ENCODE measurements around the gene TPP1. TPM values are rescaled to one million over a fixed set of nuclear protein-coding genes. Genes with fewer than 3 reads are reported as not detected.

TPP1 gene
- total RNA-seq, 1 donor from 2014 or later: 207 TPM

DNA sequence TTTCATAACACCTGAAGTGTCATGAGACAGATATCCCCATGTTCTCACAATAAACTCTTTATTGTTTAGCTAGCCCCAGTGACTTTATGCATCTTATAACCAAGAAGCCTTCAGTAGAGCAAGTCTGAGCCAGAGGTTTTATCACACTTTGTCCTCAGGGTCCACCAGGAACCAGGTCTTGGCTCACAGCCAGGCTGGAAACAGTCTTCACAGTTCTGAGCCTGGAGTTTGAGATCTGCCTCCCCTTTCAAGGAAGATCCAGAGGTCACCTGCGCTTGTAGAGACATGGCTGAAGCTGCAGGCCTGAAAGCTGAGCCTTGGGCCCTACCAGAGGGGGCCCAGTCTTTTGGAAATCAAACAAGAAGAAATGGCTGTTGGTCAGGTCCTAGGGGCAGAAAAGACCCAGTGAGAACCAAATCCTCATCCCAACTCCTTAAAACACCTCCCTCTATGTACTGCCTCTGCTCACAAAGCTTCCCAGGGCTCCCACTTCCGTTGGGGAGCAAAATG lies 19.3 kb downstream of the TPP1 start:
- H3K9me3 ChIP-seq: no peaks in the 10 kb centered on the region
- no peak overlapping the region for H3K27ac ChIP-seq
- peaks cover 64% of the 10 kb centered on the region for H3K36me3 ChIP-seq
- H3K27me3 ChIP-seq: no peaks in the 10 kb centered on the region
- peaks cover 17% of the 10 kb centered on the region for H3K4me1 ChIP-seq
- ATAC-seq: no peak
- DNase-seq: peak; percentile 37
- intact Hi-C loops (cut with DNase I): no loop called here
- H3K4me3 ChIP-seq: no peak overlapping the region
- TF ChIP-seq, protein P1, sequence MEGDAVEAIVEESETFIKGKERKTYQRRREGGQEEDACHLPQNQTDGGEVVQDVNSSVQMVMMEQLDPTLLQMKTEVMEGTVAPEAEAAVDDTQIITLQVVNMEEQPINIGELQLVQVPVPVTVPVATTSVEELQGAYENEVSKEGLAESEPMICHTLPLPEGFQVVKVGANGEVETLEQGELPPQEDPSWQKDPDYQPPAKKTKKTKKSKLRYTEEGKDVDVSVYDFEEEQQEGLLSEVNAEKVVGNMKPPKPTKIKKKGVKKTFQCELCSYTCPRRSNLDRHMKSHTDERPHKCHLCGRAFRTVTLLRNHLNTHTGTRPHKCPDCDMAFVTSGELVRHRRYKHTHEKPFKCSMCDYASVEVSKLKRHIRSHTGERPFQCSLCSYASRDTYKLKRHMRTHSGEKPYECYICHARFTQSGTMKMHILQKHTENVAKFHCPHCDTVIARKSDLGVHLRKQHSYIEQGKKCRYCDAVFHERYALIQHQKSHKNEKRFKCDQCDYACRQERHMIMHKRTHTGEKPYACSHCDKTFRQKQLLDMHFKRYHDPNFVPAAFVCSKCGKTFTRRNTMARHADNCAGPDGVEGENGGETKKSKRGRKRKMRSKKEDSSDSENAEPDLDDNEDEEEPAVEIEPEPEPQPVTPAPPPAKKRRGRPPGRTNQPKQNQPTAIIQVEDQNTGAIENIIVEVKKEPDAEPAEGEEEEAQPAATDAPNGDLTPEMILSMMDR (IDR thresholded peaks at IDR 0.05): no peak

DNA sequence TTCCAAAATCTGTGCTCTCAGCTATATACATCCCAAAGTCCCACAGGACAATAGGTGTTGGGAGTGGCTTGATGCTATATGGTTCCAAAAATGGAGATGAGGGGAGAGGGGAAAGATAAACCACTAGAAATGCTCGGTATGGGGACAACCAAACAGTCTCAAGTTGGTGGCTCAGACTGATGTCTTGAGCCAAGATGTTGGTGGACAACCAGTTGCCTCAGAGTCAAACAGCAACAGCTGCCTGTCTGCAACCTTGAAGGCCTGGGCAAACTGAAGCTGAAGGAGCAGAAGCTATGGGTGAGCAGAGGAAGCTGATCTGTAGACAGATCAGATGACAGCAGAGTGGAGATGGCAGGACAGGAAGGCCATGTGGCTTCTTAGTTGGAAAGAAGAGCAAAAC lies 19.8 kb downstream of the TPP1 start:
- TF ChIP-seq, protein P1 (IDR thresholded peaks at IDR 0.05): no peak
- no peak overlapping the region for H3K27ac ChIP-seq
- peaks cover 64% of the 10 kb centered on the region for H3K36me3 ChIP-seq
- no peaks in the 10 kb centered on the region for H3K9me3 ChIP-seq
- no peak for ATAC-seq
- no peak for DNase-seq
- peaks cover 12% of the 10 kb centered on the region for H3K4me1 ChIP-seq
- no peaks in the 10 kb centered on the region for H3K27me3 ChIP-seq
- no peak overlapping the region for H3K4me3 ChIP-seq
- intact Hi-C loops (cut with DNase I): no loop called here

DNA sequence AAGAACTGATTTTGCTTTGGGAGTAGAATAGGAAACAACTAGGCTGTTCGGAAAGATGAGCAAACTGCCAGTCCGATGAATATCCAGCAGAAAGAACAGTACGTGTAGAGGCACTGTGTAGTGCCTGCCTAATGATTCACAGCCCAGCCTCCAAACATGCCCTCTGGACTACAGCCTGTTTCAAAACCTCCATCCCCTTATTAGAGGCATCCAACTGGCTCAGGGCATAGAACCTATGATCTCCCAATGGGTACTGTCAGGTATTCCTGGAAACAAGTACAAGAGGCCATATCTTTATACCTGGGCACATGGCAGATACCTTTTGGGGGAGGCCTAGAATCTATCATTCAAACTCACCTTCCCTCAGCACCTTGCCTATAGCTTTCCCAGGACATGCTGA lies 20.7 kb downstream of the TPP1 start:
- Histone ChIP-seq H3K4me1 (peaks cover 12% of the 10 kb centered on the region), H3K36me3 (peaks cover 64% of the 10 kb centered on the region), H3K27me3 (no peaks in the 10 kb centered on the region), H3K9me3 (no peaks in the 10 kb centered on the region), H3K27ac (no peak overlapping the region), H3K4me3 (no peak overlapping the region)
- TF ChIP-seq, protein P1 (IDR thresholded peaks at IDR 0.05): no peak
- intact Hi-C loops (cut with DNase I): no loop called here
- DNase-seq (no peak), ATAC-seq (no peak)

DNA sequence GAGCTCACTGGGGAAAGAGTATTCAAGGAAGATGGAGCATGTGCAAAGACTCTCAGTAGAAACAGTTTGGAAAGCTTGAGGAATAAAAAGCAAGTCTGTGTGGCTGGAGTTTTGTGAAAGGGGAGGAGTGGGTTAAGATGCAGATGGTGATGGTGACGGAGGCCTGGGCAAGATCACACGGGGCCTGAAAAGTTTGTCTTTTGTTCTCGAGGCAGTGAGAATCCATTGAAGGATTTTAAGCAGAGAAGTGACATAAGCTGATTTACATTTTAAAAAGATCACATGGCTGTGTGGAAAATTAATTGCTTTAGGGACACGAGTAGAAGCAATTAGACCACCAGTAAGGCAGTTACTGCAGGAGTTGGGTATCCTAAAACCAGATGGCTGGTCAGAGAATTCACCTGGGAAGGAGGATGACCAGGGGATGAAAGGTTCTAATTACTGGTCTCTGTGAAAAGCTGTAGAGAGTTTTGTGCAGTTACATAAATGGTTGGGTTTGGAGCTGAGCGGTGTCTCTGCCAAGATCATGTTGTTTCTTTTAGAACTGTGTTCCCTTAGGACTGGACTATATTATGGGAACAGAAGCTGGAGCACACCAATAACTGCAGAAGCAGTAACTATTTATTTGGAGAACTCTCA lies 22.9 kb downstream of the TPP1 start:
- Histone ChIP-seq H3K27me3 (no peaks in the 10 kb centered on the region), H3K9me3 (no peaks in the 10 kb centered on the region), H3K27ac (no peak overlapping the region), H3K4me1 (no peaks in the 10 kb centered on the region), H3K4me3 (no peak overlapping the region), H3K36me3 (peaks cover 66% of the 10 kb centered on the region)
- DNase-seq (no peak), ATAC-seq (no peak)
- TF ChIP-seq, protein P1 (IDR thresholded peaks at IDR 0.05): no peak
- intact Hi-C loops (cut with DNase I): no loop called here

DNA sequence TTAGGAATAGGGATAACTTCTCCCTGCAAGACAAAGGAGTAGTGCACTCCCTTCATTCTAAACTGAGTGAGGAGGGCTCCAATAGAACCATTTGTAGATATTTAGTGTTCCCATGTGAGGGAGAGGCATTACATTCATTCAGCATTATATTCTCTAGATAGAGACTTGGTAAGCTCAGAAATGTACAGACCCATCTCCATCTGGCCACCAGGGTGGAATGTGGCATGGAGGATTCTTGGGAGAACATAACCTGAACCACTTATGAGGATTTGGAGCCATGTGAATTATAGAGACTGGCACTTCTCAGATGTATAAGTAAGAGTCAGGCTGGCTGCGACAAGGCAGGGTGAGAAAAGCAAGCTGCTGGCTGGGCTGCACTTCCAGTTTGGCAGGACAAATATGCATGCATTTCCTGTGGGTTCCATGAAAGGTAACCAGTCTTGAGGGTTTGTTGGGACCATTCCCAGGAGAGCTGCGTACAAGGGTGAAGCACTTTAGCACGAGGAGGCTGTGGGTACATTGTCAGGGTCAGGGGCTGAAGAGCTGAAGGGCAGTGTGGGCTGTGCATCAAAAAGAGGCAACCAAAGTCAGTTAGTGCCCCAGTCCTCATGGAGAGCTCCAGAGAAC lies 25.0 kb downstream of the TPP1 start:
- TF ChIP-seq, protein P1 (IDR thresholded peaks at IDR 0.05): no peak
- no peaks in the 10 kb centered on the region for H3K27me3 ChIP-seq
- no peaks in the 10 kb centered on the region for H3K4me1 ChIP-seq
- no peak overlapping the region for H3K27ac ChIP-seq
- intact Hi-C loops (cut with DNase I): no loop called here
- H3K4me3 ChIP-seq: no peak overlapping the region
- ATAC-seq (no peak), DNase-seq (no peak)
- peaks cover 45% of the 10 kb centered on the region for H3K36me3 ChIP-seq
- H3K9me3 ChIP-seq: no peaks in the 10 kb centered on the region
